Body of pancreas (tissue), 4 donors: ENCODE results near the gene LARP4B. TPM values are rescaled to one million over a fixed set of nuclear protein-coding genes. Genes with fewer than 3 reads are reported as not detected.

Experiments used
- ATAC-seq: fragments of 150-250 bp; one replicate; pipeline ENCODE4 v1.9.1; 2016
- DNase-seq, 4 donors: peaks; one replicate each; pipeline ENCODE4 v3.0.0-alpha.2; 2019
- H3K27ac ChIP-seq, 4 donors: fragments of 200-600 bp; sonication (generic); 1 replicate in 3 of 4; 2 replicates in 1 of 4; pipeline versions ENCODE4 v1.5.1 to v1.6.1; 2016 to 2019; ENCODE audit warnings: mild to moderate bottlenecking in 1 of 4, mixed read lengths in 1 of 4, moderate library complexity in 1 of 4
- H3K27me3 ChIP-seq, 2 donors: fragments of 200-600 bp; sonication (generic); one replicate each; pipeline ENCODE4 v1.6.0; 2016; ENCODE audit warnings: mild to moderate bottlenecking in 1 of 2
- H3K36me3 ChIP-seq, 2 donors: fragments of 200-600 bp; sonication (generic); replicated peaks in 1 of 2; 2 replicates each; pipeline ENCODE4 v1.5.1; 2016; ENCODE audit warnings: low read depth in 2 of 2; ENCODE audit not compliant: insufficient read depth in 1 of 2
- H3K4me1 ChIP-seq: fragments of 200-600 bp; sonication (generic); one replicate; pipeline ENCODE4 v1.6.0; 2016
- H3K4me3 ChIP-seq, 2 donors: fragments of 200-600 bp; sonication (generic); 1 replicate in 1 of 2; 2 replicates in 1 of 2; pipeline ENCODE4 v1.5.1; 2016 to 2019
- H3K9me3 ChIP-seq, 3 donors: fragments of 200-600 bp; sonication (generic); 1 replicate in 2 of 3; 2 replicates in 1 of 3; pipeline ENCODE4 v1.5.1; 2016
- POLR2A ChIP-seq, 3 donors: fragments of 450-650 bp; IDR thresholded peaks; one replicate each; pipeline ENCODE4 v1.6.1; 2016; ENCODE audit warnings: antibody characterized with exemption in 3 of 3, mild to moderate bottlenecking in 2 of 3
- WGBS, 2 donors: methylation state at CpG; one replicate each; pipeline ENCODE4 v1.1.5; 2017; 5-methylcytosine and 5-hydroxymethylcytosine counted together
- intact Hi-C: fragments of 100-400 bp; cut with DNase I; formaldehyde crosslinking; loops from one replicate; pipeline ENCODE4 v1.15.1; 2023
- total RNA-seq, 2 donors: library from RNA; depleted of rRNA; stranded (reverse); fragments of >200 nt; gene quantifications; one replicate each; pipeline ENCODE4 v1.1.0, GENCODE V29; 2016
- TF ChIP-seq, protein P1 (sequence below), 7 experiments: fragments of 450-650 bp in 4 of 7; fragments of 200-600 bp in 3 of 7; sonication (generic) in 3 of 7; IDR thresholded peaks; one replicate each; pipeline ENCODE4 v1.5.1; 2016 to 2019; ENCODE audit warnings: antibody characterized with exemption in 7 of 7

The LARP4B gene
- total RNA-seq, 2 donors from 2014 or later, result 41.0 to 61.6 TPM

DNA sequence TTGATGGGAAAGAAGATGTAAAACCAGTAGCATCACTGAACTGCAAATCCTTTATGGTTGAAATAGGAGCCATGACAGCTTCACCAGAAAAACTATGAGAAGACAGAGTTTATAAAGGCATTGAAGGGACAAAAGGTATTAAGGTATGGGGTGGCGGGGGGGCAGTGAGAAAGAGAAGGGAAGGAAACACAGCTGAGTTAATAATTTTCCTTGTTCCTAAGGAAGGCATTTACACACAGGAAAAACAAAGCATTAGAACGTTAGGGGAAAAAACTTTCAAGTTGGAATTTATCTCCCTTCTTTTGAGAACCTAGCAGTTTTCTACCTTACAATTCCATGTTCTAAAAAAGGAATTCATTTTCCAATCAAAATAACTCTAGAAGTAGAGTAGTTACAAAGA lies 4.4 kb downstream of the LARP4B start:
- no peak for TF ChIP-seq POLR2A (IDR thresholded peaks at IDR 0.05)
- TF ChIP-seq, protein P1, sequence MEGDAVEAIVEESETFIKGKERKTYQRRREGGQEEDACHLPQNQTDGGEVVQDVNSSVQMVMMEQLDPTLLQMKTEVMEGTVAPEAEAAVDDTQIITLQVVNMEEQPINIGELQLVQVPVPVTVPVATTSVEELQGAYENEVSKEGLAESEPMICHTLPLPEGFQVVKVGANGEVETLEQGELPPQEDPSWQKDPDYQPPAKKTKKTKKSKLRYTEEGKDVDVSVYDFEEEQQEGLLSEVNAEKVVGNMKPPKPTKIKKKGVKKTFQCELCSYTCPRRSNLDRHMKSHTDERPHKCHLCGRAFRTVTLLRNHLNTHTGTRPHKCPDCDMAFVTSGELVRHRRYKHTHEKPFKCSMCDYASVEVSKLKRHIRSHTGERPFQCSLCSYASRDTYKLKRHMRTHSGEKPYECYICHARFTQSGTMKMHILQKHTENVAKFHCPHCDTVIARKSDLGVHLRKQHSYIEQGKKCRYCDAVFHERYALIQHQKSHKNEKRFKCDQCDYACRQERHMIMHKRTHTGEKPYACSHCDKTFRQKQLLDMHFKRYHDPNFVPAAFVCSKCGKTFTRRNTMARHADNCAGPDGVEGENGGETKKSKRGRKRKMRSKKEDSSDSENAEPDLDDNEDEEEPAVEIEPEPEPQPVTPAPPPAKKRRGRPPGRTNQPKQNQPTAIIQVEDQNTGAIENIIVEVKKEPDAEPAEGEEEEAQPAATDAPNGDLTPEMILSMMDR (IDR thresholded peaks at IDR 0.05), result no peak
- intact Hi-C loops, result no loop called here
- no peaks in the 10 kb centered on the region for H3K9me3 ChIP-seq
- H3K4me3 ChIP-seq, result no peak overlapping the region
- DNase-seq, result no peak
- whole genome bisulfite sequencing, 2 donors, result 32 to 34% methylated on average over 2 of the region's 2 CpGs
- no peaks in the 10 kb centered on the region for H3K36me3 ChIP-seq
- no peaks in the 10 kb centered on the region for H3K27me3 ChIP-seq
- H3K27ac ChIP-seq, result peak overlapping the region in 2 of 4 donors; percentile 12 to 28
- H3K4me1 ChIP-seq, result peaks cover 67% of the 10 kb centered on the region
- no peak for ATAC-seq

DNA sequence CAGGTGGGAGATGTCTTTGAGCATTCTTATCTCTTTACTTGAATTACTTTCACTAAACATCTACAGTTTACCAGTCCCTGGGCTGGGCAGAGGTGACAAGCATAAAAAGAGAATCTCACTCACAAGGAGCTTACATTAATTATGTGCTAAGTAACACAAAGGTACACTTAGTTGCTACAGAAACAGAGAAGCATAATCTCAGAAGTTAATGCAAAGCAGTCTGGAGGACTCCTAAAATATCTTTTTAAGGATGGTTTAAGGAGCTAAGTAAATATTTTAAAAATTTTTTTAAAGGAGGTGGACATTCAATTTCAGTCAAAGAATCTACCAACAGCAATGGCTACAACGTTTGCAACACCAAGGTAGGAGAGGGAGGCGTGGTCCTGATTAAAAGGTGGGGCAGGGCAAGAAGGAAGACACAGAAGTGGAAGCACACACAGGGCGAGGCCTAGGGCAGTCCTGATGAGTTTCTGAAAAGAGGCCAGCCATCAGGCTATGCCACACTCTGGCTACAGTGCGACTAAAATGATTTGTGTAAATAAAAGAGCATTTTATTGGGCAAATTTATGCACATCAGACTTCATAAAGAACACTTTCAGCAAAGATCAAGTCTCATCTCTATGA lies 5.3 kb downstream of the LARP4B start:
- Histone ChIP-seq H3K4me1 (peaks cover 77% of the 10 kb centered on the region), H3K4me3 (no peak overlapping the region), H3K36me3 (no peaks in the 10 kb centered on the region), H3K9me3 (no peaks in the 10 kb centered on the region), H3K27me3 (no peaks in the 10 kb centered on the region), H3K27ac (no peak overlapping the region)
- DNase-seq (no peak), ATAC-seq (no peak)
- intact Hi-C loops, result no loop called here
- 57 to 60% methylated on average over 4 of the region's 4 CpGs for WGBS, 2 donors
- TF ChIP-seq, protein P1 (IDR thresholded peaks at IDR 0.05), result no peak
- TF ChIP-seq POLR2A (IDR thresholded peaks at IDR 0.05), result no peak

DNA sequence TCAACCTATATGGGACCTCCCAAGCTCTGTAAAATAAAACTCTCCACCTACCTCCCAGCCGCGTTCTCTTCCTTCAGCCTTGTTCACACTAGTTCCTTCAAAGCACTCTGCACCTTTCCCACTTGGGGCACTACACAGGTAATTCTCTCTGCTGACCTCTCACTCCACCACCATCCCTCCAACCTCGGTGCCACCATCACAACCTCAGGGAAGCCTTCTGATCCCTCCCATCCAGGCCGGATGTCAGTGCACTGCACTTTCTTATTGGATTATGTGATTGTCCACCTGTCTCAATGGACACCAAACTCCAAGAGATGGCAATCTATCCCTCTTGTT lies 7.0 kb downstream of the LARP4B start:
- WGBS, 2 donors, result 77 to 86% methylated on average over 4 of the region's 4 CpGs
- H3K9me3 ChIP-seq, result no peaks in the 10 kb centered on the region
- H3K36me3 ChIP-seq, result no peaks in the 10 kb centered on the region
- DNase-seq (no peak), ATAC-seq (no peak)
- no peak overlapping the region for H3K4me3 ChIP-seq
- H3K4me1 ChIP-seq, result peaks cover 81% of the 10 kb centered on the region
- H3K27me3 ChIP-seq, result no peaks in the 10 kb centered on the region
- no peak overlapping the region for H3K27ac ChIP-seq
- intact Hi-C loops, result no loop called here
- TF ChIP-seq POLR2A (IDR thresholded peaks at IDR 0.05), result no peak
- TF ChIP-seq, protein P1 (IDR thresholded peaks at IDR 0.05), result no peak

DNA sequence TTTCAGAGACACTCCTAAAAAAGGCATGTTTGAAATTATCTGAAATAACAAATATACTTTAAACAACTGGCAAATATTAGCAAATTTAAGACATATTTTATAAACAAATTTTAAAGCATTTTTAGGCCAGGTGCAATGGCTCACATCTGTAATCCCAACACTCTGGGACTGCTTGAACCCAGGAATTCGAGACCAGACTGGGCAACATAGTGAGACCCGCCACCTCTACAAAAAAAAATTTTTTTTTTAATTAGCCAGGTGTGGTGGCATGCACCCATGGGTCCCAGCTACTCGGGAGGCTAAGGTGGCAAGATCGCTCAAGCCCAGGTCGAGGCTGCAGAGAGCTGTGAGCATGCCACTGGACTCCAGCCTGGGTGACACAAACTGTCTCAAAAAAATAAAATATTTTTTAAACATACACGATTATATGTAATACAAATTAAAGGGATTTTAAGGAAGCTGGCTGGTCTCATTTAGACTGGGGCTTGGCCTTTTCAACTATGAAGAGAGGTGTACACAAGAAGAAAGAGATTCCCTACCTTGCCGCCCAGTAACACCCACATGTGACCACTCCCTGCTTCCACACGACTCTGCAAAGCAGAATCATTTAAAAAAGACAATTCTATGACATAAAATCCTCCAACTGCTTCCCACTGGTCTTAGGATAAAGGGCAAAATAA lies 7.5 kb downstream of the LARP4B start:
- no peaks in the 10 kb centered on the region for H3K27me3 ChIP-seq
- no peak overlapping the region for H3K27ac ChIP-seq
- 86% methylated on average over 8 of the region's 8 CpGs for WGBS, 2 donors
- intact Hi-C loops, result no loop called here
- H3K4me1 ChIP-seq, result peaks cover 81% of the 10 kb centered on the region
- TF ChIP-seq, protein P1 (IDR thresholded peaks at IDR 0.05), result no peak
- TF ChIP-seq POLR2A (IDR thresholded peaks at IDR 0.05), result no peak
- no peak overlapping the region for H3K4me3 ChIP-seq
- DNase-seq (no peak), ATAC-seq (no peak)
- H3K36me3 ChIP-seq, result no peaks in the 10 kb centered on the region
- no peaks in the 10 kb centered on the region for H3K9me3 ChIP-seq
